ENCODE measurements around the gene LYZL1. TPM values are rescaled to one million over a fixed set of nuclear protein-coding genes. Genes with fewer than 3 reads are reported as not detected.
"Not testable (repeated sequence)": the region's sequence is repeated elsewhere in the genome, so short reads cannot be mapped to it uniquely, and the experiment has no call there.

Gene LYZL1
- total RNA-seq, 1 donor: not detected

- TF ChIP-seq CTCF (IDR thresholded peaks at IDR 0.05; ENCODE audit: insufficient read depth, low read length): no peak
- no peak for DNase-seq (ENCODE audit: low read depth)
- no peak overlapping the region for H3K4me3 ChIP-seq (ENCODE audit: low read depth, low read length)
These were observed 30.4 kb downstream of the LYZL1 start for GRCh38 chr10:29319205-29319781.

GRCh38 chr10:29320680-29321121, 31.8 kb downstream of the LYZL1 start:
- H3K4me3 ChIP-seq (ENCODE audit: low read depth, low read length); DNase-seq (ENCODE audit: low read depth): not testable (repeated sequence)

GRCh38 chr10:29321656-29322055, 32.8 kb downstream of the LYZL1 start:
- no peak for TF ChIP-seq CTCF (IDR thresholded peaks at IDR 0.05; ENCODE audit: insufficient read depth, low read length)
- no peak overlapping the region for H3K4me3 ChIP-seq (ENCODE audit: low read depth, low read length)
- no peak for DNase-seq (ENCODE audit: low read depth)

- TF ChIP-seq CTCF (IDR thresholded peaks at IDR 0.05; ENCODE audit: insufficient read depth, low read length): no peak
- H3K4me3 ChIP-seq (ENCODE audit: low read depth, low read length): no peak overlapping the region
- DNase-seq (ENCODE audit: low read depth): no peak
These were observed 34.0 kb downstream of the LYZL1 start for GRCh38 chr10:29322918-29323317.

GRCh38 chr10:29323367-29323766, 34.5 kb downstream of the LYZL1 start:
- TF ChIP-seq CTCF (IDR thresholded peaks at IDR 0.05; ENCODE audit: insufficient read depth, low read length): no peak
- H3K4me3 ChIP-seq (ENCODE audit: low read depth, low read length): no peak overlapping the region
- DNase-seq (ENCODE audit: low read depth): no peak

- DNase-seq (ENCODE audit: low read depth): no peak
- no peak overlapping the region for H3K4me3 ChIP-seq (ENCODE audit: low read depth, low read length)
- no peak for TF ChIP-seq CTCF (IDR thresholded peaks at IDR 0.05; ENCODE audit: insufficient read depth, low read length)
These were observed 35.5 kb downstream of the LYZL1 start for GRCh38 chr10:29324220-29324841.

GRCh38 chr10:29326299-29326698, 37.4 kb downstream of the LYZL1 start:
- no peak for DNase-seq (ENCODE audit: low read depth)
- TF ChIP-seq CTCF (IDR thresholded peaks at IDR 0.05; ENCODE audit: insufficient read depth, low read length): no peak
- no peak overlapping the region for H3K4me3 ChIP-seq (ENCODE audit: low read depth, low read length)

Data from fibroblast of the aortic adventitia (primary cell).